HepG2 (cell line): ENCODE data around the gene NFE2L1. TPM values are rescaled to one million over a fixed set of nuclear protein-coding genes. Genes with fewer than 3 reads are reported as not detected.
"Not testable (repeated sequence)": the region's sequence is repeated elsewhere in the genome, so short reads cannot be mapped to it uniquely, and the experiment has no call there.

Source experiments
- ATAC-seq: fragments of 200-7000 bp; cut with Tn5 transposase; 3 replicates; pipeline ENCODE4 v1.9.1; 2020; ENCODE audit warnings: mild to moderate bottlenecking, moderate library complexity
- BruUV-seq: library from RNA; stranded (reverse); fragments of 400-500 nt; replicated peaks from 2 replicates; lab custom pipeline; 2021; lab: Mats Ljungman, UMichigan
- CTCF ChIA-PET: fragments of 300-600 bp; formaldehyde crosslinking; extraction: SDS; loops from one replicate; lab custom pipeline; 2021; ENCODE audit warnings: low total read pairs, inconsistent platforms, low intra/inter-chr PET ratio; lab: Yijun Ruan, JAX
- POLR2A ChIA-PET: fragments of 350-600 bp; sonication (Branson Sonifier 250); formaldehyde crosslinking; loops from one replicate; lab custom pipeline; 2020; ENCODE audit warnings: antibody characterized with exemption, inconsistent platforms; lab: Yijun Ruan, JAX
- DNase-seq: peaks from one replicate; pipeline ENCODE4 v3.0.0-alpha.2; 2015; ENCODE audit warnings: low spot score
- FAIRE-seq: peaks from 3 replicates; lab custom pipeline; 2011; peaks lifted over from hg19 to GRCh38; lab: Jason Lieb, UNC
- H2AFZ ChIP-seq: one replicate; pipeline ENCODE4 v1.6.1; 2011; ENCODE audit warnings: low read length, inconsistent platforms
- H3K27ac ChIP-seq: fragments of 300-600 bp; 3 replicates; pipeline ENCODE4 v1.8.0; 2011; ENCODE audit warnings: mixed run types, mild to moderate bottlenecking, mixed read lengths, low read length, inconsistent platforms; ENCODE audit not compliant: insufficient read depth; ENCODE audit errors: extremely low read length
- H3K27me3 ChIP-seq, 2 experiments: fragments of 200-600 bp in 1 of 2; 2 replicates in 1 of 2; 3 replicates in 1 of 2; pipeline versions ENCODE4 v1.6.0 to v1.8.0; 2011; ENCODE audit warnings: low read length in 2 of 2, mild to moderate bottlenecking in 2 of 2, moderate library complexity in 2 of 2, inconsistent platforms in 1 of 2; ENCODE audit not compliant: insufficient read depth in 2 of 2, control insufficient read depth in 1 of 2
- H3K36me3 ChIP-seq, 2 experiments: fragments of 200-600 bp in 1 of 2; replicated peaks in 1 of 2; 2 replicates in 1 of 2; 3 replicates in 1 of 2; pipeline versions ENCODE4 v1.5.1 to v1.8.0; 2011; ENCODE audit warnings: low read length in 2 of 2, inconsistent platforms in 1 of 2; ENCODE audit not compliant: insufficient read depth in 2 of 2, control insufficient read depth in 1 of 2
- H3K4me1 ChIP-seq: 2 replicates; pipeline ENCODE4 v1.5.1; 2012; ENCODE audit warnings: low read length, inconsistent platforms; ENCODE audit not compliant: insufficient read depth
- H3K4me2 ChIP-seq: 2 replicates; pipeline ENCODE4 v1.6.0; 2011; ENCODE audit warnings: low read depth, low read length, inconsistent platforms
- H3K4me3 ChIP-seq, 3 experiments: fragments of 200-600 bp in 1 of 3; sonication (generic), shearing (Covaris generic) in 1 of 3; replicated peaks in 1 of 3; 2 replicates each; pipeline ENCODE4 v1.5.1; 2011 to 2016; ENCODE audit warnings: low read length in 3 of 3, inconsistent platforms in 2 of 3, low read depth in 2 of 3, mild to moderate bottlenecking in 2 of 3, control low read depth in 1 of 3, mixed read lengths in 1 of 3; ENCODE audit not compliant: insufficient read depth in 1 of 3
- H3K79me2 ChIP-seq: one replicate; pipeline ENCODE4 v1.6.1; 2011; ENCODE audit warnings: low read length, inconsistent platforms; ENCODE audit not compliant: insufficient read depth
- H3K9ac ChIP-seq: 2 replicates; pipeline ENCODE4 v1.6.0; 2011; ENCODE audit warnings: mild to moderate bottlenecking, low read depth, low read length, inconsistent platforms; ENCODE audit not compliant: insufficient read depth
- H3K9me3 ChIP-seq: 2 replicates; pipeline ENCODE4 v1.5.1; 2012; ENCODE audit warnings: mild to moderate bottlenecking, low read length
- H4K20me1 ChIP-seq: 2 replicates; pipeline ENCODE4 v1.6.0; 2011; ENCODE audit warnings: inconsistent platforms, mild to moderate bottlenecking, low read length, moderate library complexity; ENCODE audit not compliant: insufficient read depth
- BATF2 ChIP-seq: sonication (generic); formaldehyde crosslinking; IDR thresholded peaks from 2 replicates; pipeline ENCODE4 v1.8.0; 2022; ENCODE audit warnings: mild to moderate bottlenecking, missing genetic modification reagents, moderate library complexity
- CREB1 ChIP-seq, 2 experiments: fragments of 450-650 bp in 1 of 2; IDR thresholded peaks; 2 replicates each; pipeline ENCODE4 v1.6.1; 2016 to 2017; ENCODE audit warnings: control low read depth in 1 of 2, mild to moderate bottlenecking in 1 of 2, missing compliant biosample characterization in 1 of 2, missing genetic modification characterization in 1 of 2
- ERF ChIP-seq: IDR thresholded peaks from 2 replicates; pipeline ENCODE4 v1.6.1; 2018; ENCODE audit warnings: missing biosample characterization, missing genetic modification reagents
- GATAD1 ChIP-seq: IDR thresholded peaks from 2 replicates; pipeline ENCODE4 v1.6.1; 2016; ENCODE audit warnings: missing genetic modification reagents, missing compliant biosample characterization
- GATAD2A ChIP-seq: IDR thresholded peaks from 2 replicates; pipeline ENCODE4 v1.6.1; 2016
- HDAC1 ChIP-seq: sonication (generic); formaldehyde crosslinking; IDR thresholded peaks from 2 replicates; pipeline ENCODE4 v1.5.1; 2020; ENCODE audit warnings: mild to moderate bottlenecking, missing genetic modification reagents
- KAT8 ChIP-seq: IDR thresholded peaks from 2 replicates; pipeline ENCODE4 v1.6.1; 2016; ENCODE audit warnings: missing genetic modification reagents, missing compliant biosample characterization
- KLF16 ChIP-seq, 2 experiments: sonication (generic) in 1 of 2; formaldehyde crosslinking in 1 of 2; IDR thresholded peaks; 2 replicates each; pipeline versions ENCODE4 v1.6.1 to v1.8.0; 2016 to 2023; ENCODE audit warnings: missing genetic modification reagents in 2 of 2, missing compliant biosample characterization in 1 of 2
- MAFF ChIP-seq: IDR thresholded peaks from 2 replicates; pipeline ENCODE4 v1.6.1; 2011; ENCODE audit warnings: low read depth, low read length, improper control_type of control experiment
- NONO ChIP-seq, 2 experiments: fragments of 450-650 bp in 1 of 2; sonication (generic) in 1 of 2; formaldehyde crosslinking in 1 of 2; IDR thresholded peaks in 1 of 2; conservative IDR thresholded peaks in 1 of 2; 2 replicates each; pipeline versions ENCODE4 v1.6.1 to v1.8.0; 2017 to 2022; ENCODE audit warnings: mild to moderate bottlenecking in 1 of 2, missing genetic modification reagents in 1 of 2, moderate library complexity in 1 of 2
- POGK ChIP-seq: sonication (generic); formaldehyde crosslinking; conservative IDR thresholded peaks from 2 replicates; pipeline ENCODE4 v1.8.0; 2022; ENCODE audit warnings: mild to moderate bottlenecking, moderate library complexity, missing genetic modification reagents
- RAD21 ChIP-seq: fragments of 450-650 bp; formaldehyde crosslinking; IDR thresholded peaks from 2 replicates; pipeline ENCODE4 v1.5.0; 2020; ENCODE audit warnings: mild to moderate bottlenecking
- SIX1 ChIP-seq: sonication (generic); formaldehyde crosslinking; IDR thresholded peaks from 2 replicates; pipeline ENCODE4 v1.4.0; 2020; ENCODE audit warnings: missing genetic modification reagents, borderline replicate concordance
- STAG1 ChIP-seq: sonication (generic); formaldehyde crosslinking; IDR thresholded peaks from 2 replicates; pipeline ENCODE4 v1.4.0; 2020; ENCODE audit warnings: missing genetic modification reagents
- ZKSCAN8 ChIP-seq: IDR thresholded peaks from 2 replicates; pipeline ENCODE4 v1.6.1; 2016; ENCODE audit warnings: borderline replicate concordance, missing genetic modification reagents, missing compliant biosample characterization
- ZNF331 ChIP-seq: sonication (generic); formaldehyde crosslinking; IDR thresholded peaks from 2 replicates; pipeline ENCODE4 v1.4.0; 2020; ENCODE audit warnings: missing genetic modification reagents
- WGBS: methylation state at CpG from one replicate; pipeline ENCODE4 v1.1.6; 2017; ENCODE audit warnings: low lambda C conversion rate; 5-methylcytosine and 5-hydroxymethylcytosine counted together
- in situ Hi-C: cut with HindIII; loops from 2 replicates; pipeline ENCODE4 v1.10.0; 2017; ENCODE audit warnings: low pct_unique_long_range_greater_than_20kb; ENCODE audit not compliant: extremely low pct_ligation_motif_present
- intact Hi-C: fragments of 100-400 bp; cut with micrococcal nuclease; formaldehyde crosslinking; loops from one replicate; pipeline ENCODE4 v1.10.0; 2022; ENCODE audit not compliant: unreplicated experiment
- polyA plus RNA-seq, 8 experiments: library from polyadenylated mRNA; depleted of rRNA in 3 of 8; stranded (reverse) in 7 of 8; unstranded in 1 of 8; fragments of >200 nt; fragmentation: Illumina TruSeq in 4 of 8; extraction: Trizol in 4 of 8; gene quantifications; 2 replicates each; pipeline versions ENCODE4 v1.2.1 to v1.2.3, GENCODE V29; 2011 to 2016; ENCODE audit warnings: low read depth in 4 of 8, missing spikeins in 1 of 8, mixed read lengths in 1 of 8; ENCODE audit not compliant: insufficient read depth in 1 of 8
- total RNA-seq, 5 experiments: library from RNA; depleted of rRNA; stranded (reverse); fragments of >200 nt; fragmentation: Illumina TruSeq; extraction: Trizol; gene quantifications; 2 replicates each; pipeline ENCODE4 v1.2.3, GENCODE V29; 2016; ENCODE audit warnings: low read depth in 1 of 5

NFE2L1 gene
- total and polyA plus RNA-seq, 2 of the 13 experiments (the other 11 are each of a cell fraction or from before 2014, with no cell fraction given), result 67.0 to 234 TPM

- TF ChIP-seq GATAD1 (CRISPR knock-in tag) (0 out of 2 replicates have a peak, but pooled peaks have one; percentile 28), NONO (IDR thresholded peaks at IDR 0.05) (no peak), NONO (CRISPR knock-in tag; conservative IDR thresholded peaks at IDR 0.05) (no peak), CREB1 (IDR thresholded peaks at IDR 0.05) (no peak), CREB1 (CRISPR knock-in tag; IDR thresholded peaks at IDR 0.05) (no peak), STAG1 (CRISPR knock-in tag) (peak; percentile 92), KAT8 (CRISPR knock-in tag) (0 out of 2 replicates have a peak, but pooled peaks have one; percentile 32), ZNF331 (CRISPR knock-in tag) (0 out of 2 replicates have a peak, but pooled peaks have one; percentile 17), ZKSCAN8 (peak; percentile 53; the same call in 1 of the 2 replicates), HDAC1 (CRISPR knock-in tag) (no peak), SIX1 (CRISPR knock-in tag) (0 out of 2 replicates have a peak, but pooled peaks have one; percentile 22), KLF16 (CRISPR knock-in tag; IDR thresholded peaks at IDR 0.05) (peak in 1 of 2 experiments; percentile 34; a peak in 1 of 4 replicates), RAD21 (CRISPR knock-in tag) (peak; percentile 89), MAFF (peak; percentile 29; the same call in 1 of the 2 replicates), BATF2 (CRISPR knock-in tag) (no peak), ERF (peak; percentile 57; the same call in 1 of the 2 replicates), POGK (0 out of 2 replicates have a peak, but pooled peaks have one; percentile 37), GATAD2A (CRISPR knock-in tag) (0 out of 2 replicates have a peak, but pooled peaks have one; percentile 30)
Measured at GRCh38 chr17:48074322-48075081, 26.3 kb downstream of the NFE2L1 start (continued).

GRCh38 chr17:48077152-48077551, 29.0 kb downstream of the NFE2L1 start:
- intact Hi-C loops, H3K27ac ChIP-seq, H3K9ac ChIP-seq, DNase-seq, H3K79me2 ChIP-seq, BruUV-seq, in situ Hi-C loops, FAIRE-seq, H3K4me2 ChIP-seq, H3K27me3 ChIP-seq, H2AFZ ChIP-seq, ATAC-seq, H3K9me3 ChIP-seq, H3K4me1 ChIP-seq, H3K4me3 ChIP-seq: not testable (repeated sequence)
- ChIA-PET CTCF (interaction anchor here (1.2 kb wide), 1 partner anchor 52 kb away, joined by 5 read pairs; no protein-coding TSS in a partner anchor), POLR2A (interaction anchor here (0.7 kb wide), 1 partner anchor 47 kb away, joined by 3 read pairs; no protein-coding TSS in a partner anchor)
- WGBS, result 97% methylated on average over 10 of the region's 10 CpGs
- Histone ChIP-seq H3K36me3 (peaks cover 11 to 40% of the 10 kb centered on the region in 2 experiments; a peak in 4 of 5 replicates), H4K20me1 (peaks cover 12% of the 10 kb centered on the region; the same call in 1 of the 2 replicates)
